ENCODE data around the gene PLXDC1. TPM values are rescaled to one million over a fixed set of nuclear protein-coding genes. Genes with fewer than 3 reads are reported as not detected.

Gene PLXDC1
- under 0.01 and 0.15 TPM in 2 replicates for total RNA-seq

GRCh38 chr17:39151150-39151942 is at the start of gene PLXDC1:
PLXDC1 (minus strand) TSS chr17:39151637; CDS start chr17:39151437, 200 bp downstream.

GRCh38 chr17:39200070-39200879 is 48.8 kb upstream of the PLXDC1 start, which contains the start of gene RPL19:
RPL19 (plus strand) TSS chr17:39200283; CDS start chr17:39200345, 62 bp downstream.

GRCh38 chr17:39197380-39198185 is 46.1 kb upstream of the PLXDC1 start, which contains the start of gene CACNB1:
CACNB1 (minus strand) TSS chr17:39197669; CDS start chr17:39197495, 174 bp downstream.

GRCh38 chr17:39165841-39166349 is 14.5 kb upstream of the PLXDC1 start, which contains the start of gene ARL5C:
ARL5C (minus strand) TSS chr17:39166161; CDS start chr17:39165760, 401 bp downstream.

Other genes starting within 250 kb of the PLXDC1 start
- under 0.01 TPM in 1 of 2 replicates, not detected in the other for gene FBXO47, start 184.2 kb downstream of the PLXDC1 start, total RNA-seq
- gene ARL5C, start 14.5 kb upstream of the PLXDC1 start, total RNA-seq, result not detected in 2 replicates
- gene CACNB1, start 46.0 kb upstream of the PLXDC1 start, total RNA-seq, result 3.9 and 4.3 TPM in 2 replicates
- 2,902 and 3,012 TPM in 2 replicates for gene RPL19, start 48.6 kb upstream of the PLXDC1 start, total RNA-seq
- 0.15 TPM in 1 of 2 replicates, not detected in the other for gene STAC2, start 74.3 kb upstream of the PLXDC1 start, total RNA-seq
- 4.7 and 4.9 TPM in 2 replicates for gene FBXL20, start 250.0 kb upstream of the PLXDC1 start, total RNA-seq